Hepatocyte (in vitro differentiated cells): Measurements from ENCODE around the gene HOXA5. TPM values are rescaled to one million over a fixed set of nuclear protein-coding genes. Genes with fewer than 3 reads are reported as not detected.

ENCODE experiments used
- DNase-seq: peaks from one replicate; pipeline ENCODE4 v3.0.0-alpha.2; 2016; ENCODE audit warnings: low spot score
- H2AFZ ChIP-seq: fragments of 200-600 bp; sonication (generic); 2 replicates; pipeline ENCODE4 v1.6.0; 2016; ENCODE audit warnings: antibody characterized with exemption, mild to moderate bottlenecking
- H3K27ac ChIP-seq: fragments of 200-600 bp; sonication (generic); 2 replicates; pipeline ENCODE4 v1.5.1; 2016; ENCODE audit warnings: mild to moderate bottlenecking
- H3K27me3 ChIP-seq: fragments of 200-600 bp; sonication (generic); 2 replicates; pipeline ENCODE4 v1.6.1; 2016
- H3K36me3 ChIP-seq: fragments of 200-600 bp; sonication (generic); replicated peaks from 2 replicates; pipeline ENCODE4 v1.5.1; 2016; ENCODE audit warnings: low read depth; ENCODE audit not compliant: insufficient read depth
- H3K4me1 ChIP-seq: fragments of 200-600 bp; sonication (generic); 2 replicates; pipeline ENCODE4 v1.5.1; 2016; ENCODE audit warnings: mild to moderate bottlenecking, moderate library complexity; ENCODE audit not compliant: insufficient read depth
- H3K4me2 ChIP-seq: fragments of 200-600 bp; sonication (generic); 2 replicates; pipeline ENCODE4 v1.6.0; 2016
- H3K4me3 ChIP-seq: fragments of 200-600 bp; sonication (generic); 2 replicates; pipeline ENCODE4 v1.5.1; 2016; ENCODE audit warnings: mild to moderate bottlenecking
- H3K79me2 ChIP-seq: fragments of 200-600 bp; sonication (generic); 2 replicates; pipeline ENCODE4 v1.6.0; 2017; ENCODE audit warnings: mild to moderate bottlenecking
- H3K9me2 ChIP-seq: fragments of 200-600 bp; sonication (generic); replicated peaks from 2 replicates; pipeline ENCODE4 v1.6.0; 2017; ENCODE audit warnings: mild to moderate bottlenecking; ENCODE audit not compliant: insufficient read depth
- H3K9me3 ChIP-seq: fragments of 200-600 bp; sonication (generic); 2 replicates; pipeline ENCODE4 v1.5.1; 2016; ENCODE audit warnings: low read depth, mild to moderate bottlenecking
- H4K20me1 ChIP-seq: fragments of 200-600 bp; sonication (generic); 2 replicates; pipeline ENCODE4 v1.6.0; 2016; ENCODE audit warnings: mild to moderate bottlenecking; ENCODE audit not compliant: insufficient read depth, poor library complexity, severe bottlenecking
- EZH2 ChIP-seq: fragments of 200-600 bp; sonication (generic); IDR thresholded peaks from 2 replicates; pipeline ENCODE4 v1.6.1; 2016; ENCODE audit warnings: antibody characterized with exemption, mild to moderate bottlenecking, borderline replicate concordance
- EZH2phosphoT487 ChIP-seq: fragments of 200-600 bp; sonication (generic); IDR thresholded peaks from one replicate; pipeline ENCODE4 v1.6.1; 2018; ENCODE audit warnings: antibody characterized with exemption, mild to moderate bottlenecking, low read depth, moderate library complexity; ENCODE audit not compliant: unreplicated experiment, severe bottlenecking
- WGBS: methylation state at CpG from one replicate; pipeline ENCODE4 v1.1.6; 2016; ENCODE audit warnings: low lambda C conversion rate; ENCODE audit errors: missing lambda C conversion rate; 5-methylcytosine and 5-hydroxymethylcytosine counted together
- polyA plus RNA-seq: library from polyadenylated mRNA; unstranded; fragments of >200 nt; fragmentation: Nextera tagmentation; extraction: Ambion mirVana; gene quantifications from 2 replicates; pipeline ENCODE4 v1.2.1, GENCODE V29; 2016
- total RNA-seq: library from RNA; depleted of rRNA; stranded (reverse); fragments of >200 nt; gene quantifications from 2 replicates; pipeline ENCODE4 v1.2.3, GENCODE V29; 2014
- TF ChIP-seq, protein P1 (sequence below): fragments of 200-600 bp; sonication (generic); IDR thresholded peaks from 2 replicates; pipeline ENCODE4 v1.5.1; 2016; ENCODE audit warnings: antibody characterized with exemption, mild to moderate bottlenecking; ENCODE audit not compliant: poor library complexity

The HOXA5 gene
- total and polyA plus RNA-seq, 2 experiments from 2014 or later = 0.70 to 0.92 TPM

DNA sequence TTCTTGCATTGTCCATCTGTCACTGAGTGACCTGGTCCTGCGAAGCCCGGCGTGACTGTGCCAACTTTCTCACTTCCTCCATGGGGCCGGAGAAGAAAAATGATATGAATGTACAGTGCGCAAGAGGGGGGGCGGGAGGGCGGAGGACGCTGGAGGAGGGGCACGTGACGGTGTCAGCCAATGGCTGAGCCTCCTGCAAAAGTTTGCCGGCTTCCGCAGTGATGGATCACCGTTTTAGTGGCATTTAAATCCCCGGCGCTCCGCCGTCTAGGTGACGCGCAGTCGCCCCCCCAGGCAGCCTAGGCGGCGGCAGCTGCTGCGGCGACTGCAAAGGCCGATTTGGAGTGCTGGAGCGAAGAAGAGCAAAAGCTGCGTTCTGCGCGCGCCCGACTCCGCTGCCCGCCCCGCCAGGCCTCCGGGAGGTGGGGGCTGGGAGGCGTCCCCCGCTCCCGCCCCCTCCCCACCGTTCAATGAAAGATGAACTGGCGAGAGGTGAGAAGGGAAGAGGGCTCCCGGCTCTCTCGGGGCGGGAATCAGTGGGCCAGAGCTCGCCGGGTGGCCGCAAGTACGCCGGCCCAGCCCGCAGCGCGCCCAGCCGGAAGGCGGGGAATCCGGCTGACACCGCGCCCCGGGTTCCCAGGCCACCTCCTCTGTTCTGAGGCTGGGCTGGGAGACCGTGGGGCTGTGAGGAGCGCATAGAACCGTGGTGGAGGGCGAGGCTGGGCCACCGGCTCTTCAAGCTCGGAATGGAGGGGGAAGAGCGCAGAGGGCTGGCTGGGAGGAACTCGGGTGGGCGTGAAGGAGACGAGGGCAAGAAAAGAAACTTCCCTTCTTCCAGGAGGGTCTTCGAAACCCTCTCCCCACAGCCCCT lies 47.3 kb downstream of the HOXA5 start, which contains the start of gene HOXA1:
HOXA1 (minus strand) TSS at position 104 of the 871 bp plus-strand sequence; CDS start at position 16, 88 bp downstream.
- Histone ChIP-seq H3K36me3 (no peaks in the 10 kb centered on the region), H3K9me3 (no peaks in the 10 kb centered on the region), H2AFZ (peak within 1 kb of the TSS; percentile 89), H4K20me1 (no peaks in the 10 kb centered on the region), H3K4me3 (peak within 1 kb of the TSS; percentile 95), H3K4me2 (peak within 1 kb of the TSS; percentile 91), H3K79me2 (peaks cover 13% of the 10 kb centered on the region), H3K9me2 (no peaks in the 10 kb centered on the region), H3K27ac (peak within 1 kb of the TSS; percentile 72), H3K4me1 (peaks cover 16% of the 10 kb centered on the region), H3K27me3 (peaks cover 98% of the 10 kb centered on the region)
- peak; percentile 86 for DNase-seq
- TF ChIP-seq, protein P1, sequence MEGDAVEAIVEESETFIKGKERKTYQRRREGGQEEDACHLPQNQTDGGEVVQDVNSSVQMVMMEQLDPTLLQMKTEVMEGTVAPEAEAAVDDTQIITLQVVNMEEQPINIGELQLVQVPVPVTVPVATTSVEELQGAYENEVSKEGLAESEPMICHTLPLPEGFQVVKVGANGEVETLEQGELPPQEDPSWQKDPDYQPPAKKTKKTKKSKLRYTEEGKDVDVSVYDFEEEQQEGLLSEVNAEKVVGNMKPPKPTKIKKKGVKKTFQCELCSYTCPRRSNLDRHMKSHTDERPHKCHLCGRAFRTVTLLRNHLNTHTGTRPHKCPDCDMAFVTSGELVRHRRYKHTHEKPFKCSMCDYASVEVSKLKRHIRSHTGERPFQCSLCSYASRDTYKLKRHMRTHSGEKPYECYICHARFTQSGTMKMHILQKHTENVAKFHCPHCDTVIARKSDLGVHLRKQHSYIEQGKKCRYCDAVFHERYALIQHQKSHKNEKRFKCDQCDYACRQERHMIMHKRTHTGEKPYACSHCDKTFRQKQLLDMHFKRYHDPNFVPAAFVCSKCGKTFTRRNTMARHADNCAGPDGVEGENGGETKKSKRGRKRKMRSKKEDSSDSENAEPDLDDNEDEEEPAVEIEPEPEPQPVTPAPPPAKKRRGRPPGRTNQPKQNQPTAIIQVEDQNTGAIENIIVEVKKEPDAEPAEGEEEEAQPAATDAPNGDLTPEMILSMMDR = no peak
- TF ChIP-seq EZH2phosphoT487 = no peak
- TF ChIP-seq EZH2 = no peak
- under 1% methylated on average over 47 of the region's 68 CpGs for WGBS

DNA sequence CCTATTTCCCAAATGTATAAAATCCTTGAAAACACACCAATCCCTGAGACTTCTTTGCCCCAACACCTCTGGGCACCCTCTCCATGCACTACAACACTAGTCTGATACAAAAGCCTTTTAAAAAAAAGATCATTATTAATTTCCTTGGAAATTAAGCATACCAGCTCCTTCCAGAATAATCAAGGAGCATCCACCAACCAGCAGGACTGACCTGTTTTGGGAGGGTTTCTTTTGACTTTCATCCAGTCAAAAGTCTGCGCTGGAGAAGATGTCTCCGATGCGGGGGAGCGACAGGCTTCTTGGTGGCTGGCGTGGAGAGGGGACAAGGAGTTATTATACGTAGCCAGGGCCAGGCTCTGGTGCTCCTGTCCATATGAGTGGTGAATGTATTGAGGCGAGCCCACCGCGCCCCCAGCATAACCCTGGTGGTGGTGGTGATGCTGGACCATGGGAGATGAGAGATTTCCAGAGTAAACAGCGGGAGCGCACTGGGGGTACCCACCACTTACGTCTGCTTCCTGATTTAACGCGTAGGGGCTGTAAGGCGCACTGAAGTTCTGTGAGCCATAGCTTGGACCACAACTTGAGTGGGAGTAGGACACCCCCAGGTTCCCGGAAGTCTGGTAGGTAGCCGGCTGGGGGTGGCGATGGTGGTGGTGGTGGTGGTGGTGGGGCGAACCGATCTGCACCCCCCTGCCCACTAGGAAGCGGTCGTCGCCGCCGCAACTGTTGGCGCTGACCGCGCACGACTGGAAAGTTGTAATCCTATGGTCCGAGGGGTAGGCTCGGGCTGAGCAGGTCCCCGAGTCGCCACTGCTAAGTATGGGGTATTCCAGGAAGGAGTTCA lies 48.2 kb downstream of the HOXA5 start:
- peak overlapping the region; percentile 95 for H3K4me3 ChIP-seq
- H3K79me2 ChIP-seq = peaks cover 13% of the 10 kb centered on the region
- no peaks in the 10 kb centered on the region for H4K20me1 ChIP-seq
- no peaks in the 10 kb centered on the region for H3K9me3 ChIP-seq
- TF ChIP-seq, protein P1 = no peak
- TF ChIP-seq EZH2phosphoT487 = no peak
- no peak for TF ChIP-seq EZH2
- H3K9me2 ChIP-seq = no peaks in the 10 kb centered on the region
- H3K4me1 ChIP-seq = peaks cover 16% of the 10 kb centered on the region
- H2AFZ ChIP-seq = peak overlapping the region; percentile 65
- no peak for DNase-seq
- peak overlapping the region; percentile 91 for H3K4me2 ChIP-seq
- H3K27me3 ChIP-seq = peaks cover 98% of the 10 kb centered on the region
- no peaks in the 10 kb centered on the region for H3K36me3 ChIP-seq
- H3K27ac ChIP-seq = no peak overlapping the region
- WGBS = 12% methylated on average over 28 of the region's 33 CpGs

DNA sequence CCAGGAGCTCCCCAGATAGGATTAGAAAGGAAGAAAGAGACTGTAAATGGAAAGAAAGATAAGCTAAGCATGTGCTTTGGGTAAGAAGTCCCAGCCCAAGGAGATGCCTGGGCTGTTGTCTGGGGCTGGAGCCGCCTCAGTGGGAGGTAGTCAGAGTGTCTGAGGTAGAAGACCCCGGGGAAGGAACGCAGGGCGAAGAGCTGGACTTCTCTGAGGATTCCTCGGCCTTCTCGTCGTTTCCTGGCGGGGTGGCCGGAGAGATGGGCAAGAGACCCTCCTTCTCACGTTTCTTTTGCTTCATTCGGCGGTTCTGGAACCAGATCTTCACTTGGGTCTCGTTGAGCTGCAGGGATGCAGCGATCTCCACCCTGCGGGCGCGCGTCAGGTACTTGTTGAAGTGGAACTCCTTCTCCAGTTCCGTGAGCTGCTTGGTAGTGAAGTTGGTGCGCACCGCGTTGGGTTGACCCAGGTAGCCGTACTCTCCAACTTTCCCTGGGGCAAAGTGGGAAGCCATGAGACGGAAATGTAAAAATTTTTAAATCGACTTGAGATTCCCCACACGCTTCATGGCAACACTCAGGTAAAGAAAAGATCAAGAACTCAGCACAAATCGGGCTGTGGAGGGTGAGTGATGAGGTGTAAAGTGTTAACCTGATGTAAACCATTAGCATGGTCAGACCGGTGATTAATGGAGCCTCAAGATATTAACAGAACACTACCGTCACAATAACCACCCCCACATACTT lies 49.0 kb downstream of the HOXA5 start:
- Histone ChIP-seq H3K9me2 (no peaks in the 10 kb centered on the region), H4K20me1 (no peaks in the 10 kb centered on the region), H3K4me2 (peak overlapping the region; percentile 91), H3K9me3 (no peaks in the 10 kb centered on the region), H3K27ac (no peak overlapping the region), H3K4me3 (no peak overlapping the region), H3K36me3 (no peaks in the 10 kb centered on the region), H3K4me1 (peaks cover 16% of the 10 kb centered on the region), H2AFZ (no peak overlapping the region), H3K27me3 (peaks cover 98% of the 10 kb centered on the region), H3K79me2 (peaks cover 10% of the 10 kb centered on the region)
- TF ChIP-seq, protein P1 = no peak
- TF ChIP-seq EZH2 (no peak), EZH2phosphoT487 (no peak)
- 28% methylated on average over 29 of the region's 29 CpGs for WGBS
- no peak for DNase-seq
